T-helper 2 cell (primary cell): ENCODE data around the gene C15orf40.
"Not testable (repeated sequence)": the region's sequence is repeated elsewhere in the genome, so short reads cannot be mapped to it uniquely, and the experiment has no call there.

ENCODE experiments used
- DNase-seq, 5 experiments: peaks; one replicate each; pipeline versions ENCODE4 v3.0.0 to v3.0.0-alpha.2; 2012 to 2022

The C15orf40 gene

DNA sequence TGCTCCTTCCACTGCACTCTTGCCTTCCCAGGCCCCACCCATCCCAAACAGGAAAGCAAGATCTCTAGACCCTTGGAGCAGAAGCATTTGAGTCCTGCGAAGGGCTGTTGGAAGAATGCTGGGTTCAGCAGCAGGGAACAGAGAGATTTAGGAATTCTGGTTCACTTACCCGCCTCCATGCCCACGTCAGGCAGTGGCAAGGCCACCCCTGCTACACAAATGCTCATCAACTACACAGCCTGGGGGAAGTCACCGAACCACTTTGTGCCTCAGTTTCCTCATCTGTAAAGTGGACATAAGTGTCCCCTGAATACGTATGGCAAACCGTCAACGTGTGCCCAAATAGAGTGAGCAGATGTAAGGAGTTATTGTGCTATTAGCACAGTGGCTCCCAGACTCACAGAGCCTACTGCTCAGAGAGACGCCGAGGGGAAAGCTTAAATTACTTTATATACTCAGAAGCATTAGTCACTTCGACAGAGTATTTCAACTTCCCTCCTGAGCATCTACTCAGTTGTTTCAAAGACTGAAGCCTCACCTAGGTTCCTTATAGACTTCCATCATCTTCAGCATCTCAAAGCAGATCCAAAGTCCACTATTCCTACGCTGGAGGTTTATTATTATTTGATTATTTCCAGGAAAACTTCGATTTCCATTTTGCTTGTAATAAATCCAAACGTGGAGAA lies 59.8 kb downstream of the C15orf40 start:
- DNase-seq, result peak in 1 of 5 experiments; percentile 45

DNA sequence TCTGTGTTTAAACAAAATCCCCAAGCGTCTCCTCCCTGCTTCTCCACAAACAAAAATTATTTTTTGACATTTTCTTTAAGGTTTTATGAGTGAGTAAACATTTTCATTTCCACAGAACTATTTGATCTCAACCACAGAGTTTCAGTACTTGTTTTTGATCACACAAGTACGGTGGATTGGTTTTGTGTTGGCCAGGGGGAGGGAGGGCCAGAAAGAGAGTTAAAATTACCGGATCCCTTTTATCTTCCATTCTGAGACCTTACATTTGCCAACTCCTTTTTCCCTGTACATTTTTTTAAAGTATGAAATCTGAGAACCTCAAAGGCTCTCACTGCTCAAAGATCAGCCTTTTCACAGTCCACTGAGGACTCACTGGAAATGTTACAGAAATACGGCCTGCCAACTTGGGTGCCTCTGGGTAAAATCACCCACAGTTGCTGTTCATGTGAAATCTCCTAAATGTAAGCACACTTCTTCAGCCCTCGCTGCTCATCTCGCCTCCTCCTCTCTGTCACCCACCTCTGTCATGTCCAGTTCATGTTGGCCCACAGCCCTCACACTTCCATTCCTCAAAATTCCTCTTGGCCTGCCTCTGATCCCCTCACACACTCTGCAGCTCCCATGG lies 60.6 kb downstream of the C15orf40 start:
- peak in 1 of 5 experiments; percentile 87 for DNase-seq

DNA sequence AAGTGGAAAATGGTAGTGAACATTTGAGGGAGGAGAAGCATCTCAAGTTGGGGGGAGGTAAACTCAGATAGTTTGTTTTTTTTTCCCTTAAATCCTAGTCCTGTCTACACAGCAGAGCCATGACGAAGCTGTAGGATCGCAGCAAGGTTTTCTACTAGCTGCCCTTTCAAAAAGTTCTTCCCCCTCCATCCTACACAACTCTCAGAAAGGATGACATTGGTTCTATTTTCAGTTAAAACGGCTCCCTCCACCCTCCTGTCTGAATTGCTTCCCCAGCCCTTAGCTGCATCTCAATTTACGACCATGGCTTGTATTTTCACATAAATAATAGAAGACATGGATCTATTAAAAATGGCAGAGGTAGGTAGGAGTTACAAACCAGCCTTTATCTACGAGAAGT lies 61.1 kb downstream of the C15orf40 start:
- DNase-seq, result no peak

DNA sequence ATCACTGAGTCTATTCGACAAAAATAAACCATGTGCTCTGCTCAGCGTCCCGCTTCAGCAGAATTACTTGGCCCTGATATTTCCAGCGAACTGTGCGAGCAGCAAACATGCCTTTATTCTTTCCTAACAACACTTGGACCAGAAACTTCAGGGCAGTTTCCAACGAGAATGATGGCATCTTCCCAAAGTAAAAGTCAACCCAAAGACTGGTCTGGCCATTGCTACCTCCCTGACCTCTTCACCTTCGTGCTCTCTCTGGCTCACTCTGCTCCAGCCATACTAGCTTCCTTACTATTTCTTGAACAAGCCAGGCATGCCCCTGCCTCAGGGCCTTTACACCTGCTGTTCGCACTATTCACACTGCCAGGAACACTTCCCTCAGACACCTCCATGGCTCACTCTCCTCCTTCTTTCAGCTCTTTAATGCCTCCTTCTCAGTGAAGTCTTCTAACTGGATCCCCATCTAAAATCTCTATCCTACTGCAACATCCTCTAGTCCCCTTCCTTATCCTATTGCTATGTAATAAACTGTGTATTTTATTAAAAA lies 65.2 kb downstream of the C15orf40 start:
- no peak for DNase-seq

DNA sequence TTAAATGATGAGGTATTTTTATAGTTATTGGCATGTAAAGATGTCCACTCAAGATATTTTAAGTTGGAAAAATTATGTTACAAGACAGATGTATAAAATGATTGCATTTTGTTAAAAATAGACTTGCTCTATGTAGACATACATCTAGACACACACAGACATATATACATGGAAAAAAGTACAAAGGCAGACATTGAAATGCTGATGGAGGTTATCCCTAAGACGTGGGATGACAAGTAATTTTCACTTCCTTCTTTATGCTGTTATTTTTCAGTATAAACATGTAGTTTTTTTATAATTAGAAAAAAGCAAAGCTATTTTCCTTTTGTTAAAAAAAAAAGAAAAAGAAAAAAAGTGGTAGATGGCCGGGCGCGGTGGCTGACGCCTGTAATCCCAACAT lies 66.1 kb downstream of the C15orf40 start:
- DNase-seq, result no peak

DNA sequence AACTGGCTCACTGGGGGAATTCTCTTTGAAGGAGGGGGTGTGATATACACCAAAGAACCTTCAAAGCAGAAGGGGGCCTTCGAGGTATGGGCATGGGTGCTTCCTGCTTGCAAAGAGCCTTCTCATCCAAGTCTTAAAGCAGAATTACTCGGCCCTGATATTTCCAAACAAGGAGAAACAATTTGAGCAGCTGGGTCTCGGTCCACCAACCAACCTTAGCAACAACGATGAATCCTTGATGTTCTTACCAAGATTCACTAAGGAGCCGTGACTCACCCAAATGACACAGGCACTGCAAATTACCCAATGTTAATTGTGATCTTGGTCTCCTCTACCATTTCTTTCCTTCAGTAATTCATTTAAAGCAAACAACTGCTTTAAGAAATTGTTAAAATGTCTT lies 66.6 kb downstream of the C15orf40 start:
- no peak for DNase-seq

DNA sequence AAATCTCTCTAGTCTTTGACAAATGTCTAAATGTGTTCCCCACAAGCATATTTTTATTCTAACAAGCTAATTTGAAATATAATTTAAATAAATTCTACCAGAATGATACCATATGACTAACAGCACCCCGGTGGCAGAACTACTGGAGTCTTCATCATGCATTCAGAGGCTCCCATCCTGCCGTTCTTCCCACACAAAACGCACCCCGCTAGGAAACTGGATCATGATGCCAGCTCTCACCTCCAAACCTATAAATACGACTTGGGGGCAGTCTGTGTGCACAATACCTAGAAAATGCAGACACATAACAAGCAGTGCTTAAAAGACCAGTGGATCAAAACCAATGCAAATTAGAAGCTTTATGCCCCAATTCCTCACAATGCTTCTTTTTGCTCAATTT lies 67.4 kb downstream of the C15orf40 start:
- DNase-seq, result no peak

DNA sequence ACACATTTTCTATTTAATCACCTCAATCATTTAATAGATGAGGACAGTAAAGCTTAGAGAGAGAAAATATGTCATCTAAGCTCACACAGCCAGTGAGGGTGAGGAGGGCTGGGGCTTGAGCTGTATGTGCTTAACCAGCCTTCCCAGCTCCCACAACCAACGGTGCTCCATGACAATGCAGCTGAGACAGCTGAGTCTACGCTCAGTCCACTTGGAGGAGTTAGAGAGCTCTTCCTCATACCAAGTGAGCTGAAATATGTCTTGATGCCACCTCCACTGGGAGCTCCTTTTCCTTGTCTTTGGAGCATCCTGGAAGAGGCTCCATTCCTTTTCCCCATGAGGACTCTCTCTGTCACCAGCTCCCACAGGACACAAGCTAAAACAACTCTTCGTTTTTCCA lies 68.3 kb downstream of the C15orf40 start:
- DNase-seq, result no peak

DNA sequence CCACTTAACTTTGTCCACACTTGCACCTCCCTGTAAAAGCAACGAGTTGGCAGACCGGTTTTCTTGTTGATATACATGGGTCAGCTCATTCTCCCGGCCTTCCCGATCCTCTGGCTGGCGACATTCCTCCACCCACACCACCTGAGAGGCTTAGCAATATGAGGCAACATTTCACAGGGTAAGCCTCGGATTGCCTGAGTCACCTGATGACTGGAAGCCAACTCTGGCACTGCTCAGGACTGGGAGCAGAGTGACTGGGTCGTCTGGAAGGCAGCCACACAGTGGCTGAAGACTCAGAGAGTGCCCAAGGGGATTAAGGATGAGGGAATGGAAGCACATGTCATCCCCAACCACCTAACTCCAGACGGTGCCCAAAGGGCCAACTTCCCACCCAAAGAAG lies 68.7 kb downstream of the C15orf40 start:
- no peak for DNase-seq

DNA sequence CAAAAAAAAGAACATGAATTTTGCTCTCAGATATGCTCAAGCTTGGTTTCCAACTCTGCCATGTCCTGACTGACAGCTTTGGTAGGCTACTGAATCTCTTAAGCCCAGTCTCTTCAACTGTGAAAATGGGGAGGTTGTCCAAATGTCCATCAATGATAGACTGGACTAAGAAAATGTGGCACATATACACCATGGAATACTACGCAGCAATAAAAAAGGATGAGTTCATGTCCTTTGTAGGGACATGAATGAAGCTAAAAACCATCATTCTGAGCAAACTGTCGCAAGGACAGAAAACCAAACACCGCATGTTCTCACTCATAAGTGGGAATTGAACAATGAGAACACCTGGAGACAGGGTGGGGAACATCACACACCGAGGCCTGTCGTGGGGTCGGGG lies 71.8 kb downstream of the C15orf40 start:
- not testable (repeated sequence) for DNase-seq
